Stimulated activated CD4-positive, alpha-beta T cell treated with anti-CD3 and anti-CD28 coated beads, Interleukin-12 subunit alpha, Interleukin-12 subunit beta, amount 100 ng/mL, for 4 hours (primary cell): Measurements from ENCODE around the gene PRLH.
"Not testable (repeated sequence)": the region's sequence is repeated elsewhere in the genome, so short reads cannot be mapped to it uniquely, and the experiment has no call there.

Experiments used
- DNase-seq: peaks from one replicate; pipeline ENCODE4 v3.0.0-alpha.2; 2020

The PRLH gene

DNA sequence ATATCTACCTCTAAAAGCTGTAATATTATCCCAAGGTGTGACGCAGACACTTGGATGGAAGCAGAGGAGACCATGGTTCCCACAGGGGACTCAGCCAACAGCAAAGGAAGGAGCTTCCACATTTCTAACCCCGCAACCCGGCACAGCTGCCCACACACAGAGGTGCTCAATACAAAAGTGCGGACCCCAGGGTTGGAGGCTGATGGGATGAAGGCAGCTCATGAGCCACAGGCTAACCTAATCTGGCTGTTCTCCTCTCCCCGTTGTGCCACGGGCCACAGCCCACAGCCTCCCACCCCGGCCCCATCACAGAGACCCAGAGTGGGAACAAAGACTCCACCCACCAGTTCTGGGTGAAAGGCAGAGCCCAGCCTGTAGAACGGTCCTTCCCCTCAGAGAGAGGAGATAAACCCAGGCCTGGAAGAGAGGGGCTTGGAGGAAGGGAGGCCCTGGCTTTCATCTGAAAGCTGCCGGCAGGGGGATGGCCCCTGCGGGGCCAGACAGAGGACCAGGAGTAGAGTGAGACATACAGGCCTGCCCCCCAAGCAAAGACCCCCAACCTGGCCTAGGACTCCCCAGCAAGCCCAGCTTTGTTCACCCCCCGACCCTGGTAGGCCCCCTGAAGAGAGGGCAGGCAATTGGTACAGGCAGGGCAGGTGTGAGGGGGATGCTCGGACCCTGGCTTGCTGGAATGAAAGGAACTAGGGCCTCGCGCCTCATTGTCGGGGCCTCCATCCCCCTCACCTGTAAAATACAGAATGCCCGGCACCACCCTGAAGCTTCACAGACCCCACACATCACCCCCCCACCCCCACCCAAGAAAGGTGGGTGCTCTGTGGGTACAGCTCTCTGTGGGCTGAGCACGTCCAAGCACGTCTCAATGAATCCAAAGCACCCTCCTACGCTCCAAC, 17.3 kb downstream of the PRLH start:
- no peak for DNase-seq

DNA sequence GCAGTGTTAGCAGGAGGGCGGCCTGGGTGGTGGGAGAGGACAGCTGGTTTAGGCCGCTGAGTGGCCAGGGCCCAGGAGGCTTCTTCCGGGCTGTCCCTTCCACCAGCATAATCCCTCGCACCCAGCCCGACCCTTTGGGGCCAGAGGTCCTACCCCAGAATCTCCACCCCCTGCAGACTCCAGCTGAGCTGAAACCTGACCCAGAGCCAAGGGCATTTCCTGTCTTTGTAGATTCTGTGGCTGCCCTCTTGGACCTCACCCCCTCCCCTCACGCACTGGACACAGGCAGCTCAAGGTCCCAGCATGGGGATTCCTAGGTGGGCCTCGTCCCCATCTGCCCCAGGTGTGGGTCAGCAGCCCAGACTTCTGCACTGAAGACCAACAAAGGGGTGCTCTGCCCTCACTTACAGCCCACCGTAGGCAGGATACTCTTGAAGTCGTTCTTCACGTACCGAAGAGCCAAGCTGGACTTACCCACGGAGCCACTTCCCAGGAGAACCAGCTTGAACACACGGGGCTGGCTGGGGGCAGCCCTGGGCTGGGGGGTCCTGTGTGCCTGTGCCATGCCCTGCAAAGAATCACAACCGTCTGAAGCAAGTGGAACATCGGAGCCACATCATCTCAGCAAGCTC, 19.3 kb downstream of the PRLH start:
- DNase-seq, result no peak

DNA sequence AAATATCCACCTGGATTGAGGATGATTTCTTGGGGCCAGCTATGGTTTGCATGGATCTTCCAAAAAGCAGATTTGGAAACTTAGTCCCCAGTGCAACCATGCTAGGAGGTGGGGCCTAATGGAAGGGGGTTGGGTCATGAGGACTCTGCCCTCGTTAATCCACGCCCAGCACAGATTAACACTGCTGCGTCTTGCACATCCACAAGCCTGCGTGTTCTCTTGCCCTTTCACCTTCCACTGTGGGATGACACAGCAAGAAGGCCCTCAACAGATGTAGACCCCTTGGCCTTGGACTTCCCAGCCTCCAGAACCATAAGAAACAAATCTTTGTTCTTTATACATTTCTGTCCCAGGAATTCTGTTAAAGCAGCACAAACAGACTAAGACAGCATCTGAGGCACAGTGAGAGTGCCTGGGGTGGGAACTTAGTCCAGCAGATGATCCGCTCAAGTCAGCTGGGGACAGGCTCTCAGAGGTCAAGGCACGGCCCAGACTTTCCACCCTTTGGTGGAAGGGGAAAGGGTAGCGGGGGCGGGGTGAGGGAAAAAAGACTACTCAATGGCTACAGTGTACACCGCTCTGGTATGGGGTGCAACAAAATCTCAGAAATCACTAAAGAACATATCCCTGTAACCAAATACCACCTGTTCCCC, 21.8 kb downstream of the PRLH start:
- DNase-seq, result no peak

DNA sequence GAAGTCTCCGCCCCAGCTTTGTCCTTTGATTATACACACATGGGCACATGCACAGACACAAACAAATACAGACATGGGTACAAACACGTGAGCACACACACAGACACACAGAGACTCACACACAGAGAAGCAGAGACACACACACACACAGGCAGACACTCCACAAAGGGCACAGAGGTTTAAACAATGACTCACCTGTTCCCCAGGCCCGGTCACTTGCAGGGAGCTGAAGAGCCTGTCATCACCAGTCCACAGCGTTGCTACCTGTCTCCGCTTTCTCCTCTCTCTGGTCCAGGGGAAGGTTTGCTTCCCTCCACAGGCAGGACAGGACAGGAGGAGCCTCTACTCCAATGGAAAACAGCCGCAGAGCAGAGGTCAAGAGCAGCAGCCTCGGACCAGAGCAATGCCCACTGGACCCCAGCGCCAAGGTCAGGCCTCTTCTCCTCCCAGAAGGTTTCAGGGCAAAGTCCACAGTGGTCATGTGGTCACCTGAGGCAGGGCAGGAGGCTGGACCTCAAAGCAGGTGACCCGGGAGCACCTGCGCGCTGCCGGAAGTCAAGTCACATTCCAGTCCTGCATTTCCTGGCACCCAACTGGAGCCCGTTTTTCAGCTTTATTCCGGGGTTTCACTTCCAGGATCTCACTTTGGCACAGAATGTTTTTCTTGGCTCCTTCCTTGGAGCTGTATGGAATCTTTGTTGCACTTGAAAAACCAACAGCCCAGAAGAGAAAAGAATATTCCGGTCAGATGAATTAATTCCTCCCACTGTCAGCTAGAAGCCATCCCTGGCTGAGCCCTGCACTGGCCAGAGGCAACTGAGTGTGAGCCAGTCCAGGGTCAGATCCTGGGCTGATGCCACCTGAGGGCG, 24.1 kb downstream of the PRLH start, which contains the start of gene RAB17:
Gene RAB17, minus strand, starts transcription at position 463 of the 869 bp plus-strand sequence. CDS start 4,580 bp downstream, outside the sequence.
- no peak for DNase-seq

DNA sequence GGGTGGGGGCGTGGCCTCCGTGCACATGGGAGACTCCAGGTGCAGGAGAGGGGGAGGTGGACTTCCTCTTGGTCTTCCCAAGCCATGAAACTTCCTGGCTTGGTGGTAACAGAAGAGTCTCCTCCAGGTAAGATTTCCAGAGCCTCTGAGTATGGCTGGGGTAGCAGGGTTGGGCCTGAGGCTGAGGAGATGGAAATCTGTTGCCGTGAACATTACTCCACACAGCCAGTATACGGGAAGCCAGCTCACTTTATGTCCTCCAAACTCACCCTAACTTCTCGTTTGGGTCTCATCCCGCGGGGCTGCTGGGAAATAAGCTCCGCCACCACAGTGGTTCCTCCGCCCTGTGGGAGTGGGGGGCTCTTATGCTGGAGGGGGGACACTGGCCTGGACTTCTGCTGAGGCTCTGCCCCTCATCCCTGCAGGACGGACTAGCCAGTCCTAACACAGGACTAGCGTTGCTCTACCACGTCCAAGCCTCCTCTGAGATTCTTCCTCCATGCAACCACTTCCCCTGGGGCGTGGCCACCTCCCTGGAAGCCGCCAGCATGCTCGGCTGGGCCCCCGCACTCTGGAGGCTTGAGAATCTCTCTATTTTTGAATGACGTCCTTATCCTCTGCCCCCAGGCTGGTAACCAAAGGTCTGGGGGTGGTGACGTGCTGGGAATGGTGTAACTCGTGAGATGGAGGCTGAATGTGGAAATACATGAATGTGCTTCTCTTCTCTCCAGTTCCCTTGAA, 24.9 kb downstream of the PRLH start:
- no peak for DNase-seq

DNA sequence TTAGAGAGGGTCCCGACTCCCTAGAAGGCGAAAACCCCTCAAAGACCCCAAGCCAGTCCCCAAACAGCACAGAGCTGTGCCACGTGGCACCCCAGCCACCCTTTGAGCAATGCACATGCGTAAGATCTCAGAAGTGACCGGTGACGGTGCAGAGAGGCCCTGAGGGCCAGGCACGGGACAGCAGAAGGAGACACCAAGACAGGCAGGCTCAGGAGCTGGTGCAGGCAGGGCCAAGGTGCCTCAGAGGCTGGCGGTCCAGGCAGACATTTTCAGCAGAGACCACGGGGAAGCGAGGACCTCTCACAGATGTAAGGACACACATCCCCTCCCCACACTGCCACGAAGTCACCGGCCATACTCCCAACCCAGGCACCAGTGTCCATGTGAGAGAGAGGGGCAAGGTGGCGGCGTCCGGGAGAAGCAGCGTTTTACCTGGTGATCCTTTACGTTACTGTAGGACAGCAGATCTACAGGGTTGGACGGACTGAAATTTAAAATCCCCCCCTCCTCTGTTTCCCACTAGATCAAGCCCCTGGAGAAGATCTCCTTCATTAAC, 26.1 kb downstream of the PRLH start:
- DNase-seq, result no peak

DNA sequence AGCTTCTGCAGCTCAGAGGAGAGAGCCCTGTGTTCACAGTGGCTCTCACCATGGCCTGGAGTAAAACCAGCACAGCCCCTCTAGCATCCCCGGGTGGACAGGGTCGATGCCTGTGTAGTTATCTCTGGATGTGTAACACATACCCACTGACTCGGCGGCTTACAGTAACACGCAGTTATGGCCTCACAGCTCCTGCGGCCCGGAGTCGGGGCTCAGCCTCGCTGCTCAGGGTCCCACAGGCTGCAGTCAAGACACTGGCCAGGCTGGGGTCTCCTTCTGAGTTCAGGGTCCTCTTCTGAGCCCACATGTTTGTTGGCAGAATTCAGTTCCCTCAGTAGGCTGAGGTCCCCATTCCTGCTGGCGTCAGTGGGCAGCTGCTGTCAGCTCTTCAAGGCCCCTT, 26.7 kb downstream of the PRLH start:
- no peak for DNase-seq

DNA sequence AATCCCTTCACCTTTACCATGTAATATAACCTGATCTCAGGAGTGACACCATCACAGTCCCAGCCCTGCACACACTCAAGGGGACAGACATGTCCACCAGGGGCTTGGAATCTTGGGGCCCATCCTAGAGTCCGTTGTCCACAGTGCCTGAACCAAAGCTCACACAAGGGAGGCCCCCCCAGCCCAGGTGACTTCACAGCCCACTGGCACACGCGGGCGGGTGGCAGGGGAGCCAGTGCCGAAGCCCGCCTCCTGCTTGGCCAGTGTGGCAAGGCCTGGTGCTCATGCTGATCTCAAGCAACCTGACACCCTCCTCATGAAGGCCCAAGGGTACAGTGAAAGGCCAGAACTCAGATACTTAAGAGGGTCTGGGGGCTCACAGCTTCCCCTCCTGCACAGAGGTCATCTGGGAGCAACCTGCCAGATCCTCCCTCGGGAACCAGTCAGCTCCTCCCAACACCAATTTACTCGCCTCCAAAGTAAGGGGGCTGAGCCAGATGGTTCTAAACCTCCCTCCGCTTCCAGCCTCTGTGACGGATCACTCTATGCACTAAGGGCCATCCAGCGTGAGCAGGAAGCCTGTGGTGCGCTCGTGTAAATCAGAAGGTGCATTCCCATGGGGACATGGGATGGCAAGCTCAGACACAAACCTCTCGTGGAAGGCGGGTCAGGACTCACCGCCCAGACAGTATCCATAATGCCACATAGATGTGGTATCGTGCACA, 27.4 kb downstream of the PRLH start:
- no peak for DNase-seq

DNA sequence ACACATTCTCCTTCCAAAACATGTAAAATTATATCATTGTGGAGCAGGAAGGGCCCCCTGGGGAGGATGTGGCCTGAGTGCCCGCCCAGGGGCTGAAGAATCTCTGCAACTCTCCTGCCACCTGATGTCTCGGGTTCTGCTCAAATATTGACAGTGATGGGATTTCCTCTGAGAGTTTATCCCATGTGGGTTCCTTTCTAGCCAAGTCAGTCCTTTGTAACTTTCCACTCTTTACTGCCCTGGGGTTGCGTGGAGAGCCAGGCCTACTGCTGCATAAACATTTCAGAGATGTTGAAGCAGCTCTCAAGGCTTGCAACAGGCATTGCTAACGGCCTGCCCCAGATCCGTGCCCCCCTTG, 28.1 kb downstream of the PRLH start:
- DNase-seq, result no peak

DNA sequence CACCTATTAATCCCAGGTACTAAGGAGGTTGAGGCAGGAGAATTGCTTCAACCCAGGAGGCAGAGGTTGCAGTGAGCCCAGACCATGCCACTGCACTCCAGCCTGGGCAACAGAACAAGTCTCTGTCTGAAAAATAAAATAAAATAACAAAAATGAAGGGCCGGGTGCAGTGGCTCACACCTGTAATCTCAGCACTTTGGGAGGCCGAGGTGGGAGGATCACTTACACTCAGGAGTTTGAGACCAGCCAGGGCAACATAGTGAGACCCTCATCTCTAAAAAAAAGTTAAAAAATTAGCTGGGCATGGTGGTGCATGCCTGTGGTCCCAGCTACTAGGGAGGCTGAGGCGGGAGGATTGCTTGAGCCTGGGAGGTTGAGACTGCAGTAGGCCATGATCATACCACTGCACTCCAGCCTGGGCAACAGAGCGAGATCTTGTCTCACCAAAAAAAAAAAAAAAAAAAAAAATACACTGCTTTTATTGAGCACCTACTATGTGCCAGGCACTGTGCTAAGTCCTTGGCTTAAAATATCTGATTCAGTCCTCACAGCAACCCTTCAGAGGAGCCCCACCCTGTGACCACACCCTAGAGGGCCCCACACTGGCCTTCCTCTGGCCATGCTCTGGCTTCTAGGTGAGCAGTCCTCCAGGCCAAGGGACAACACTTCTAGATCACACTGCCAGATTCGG, 29.6 kb downstream of the PRLH start:
- DNase-seq, result not testable (repeated sequence)

DNA sequence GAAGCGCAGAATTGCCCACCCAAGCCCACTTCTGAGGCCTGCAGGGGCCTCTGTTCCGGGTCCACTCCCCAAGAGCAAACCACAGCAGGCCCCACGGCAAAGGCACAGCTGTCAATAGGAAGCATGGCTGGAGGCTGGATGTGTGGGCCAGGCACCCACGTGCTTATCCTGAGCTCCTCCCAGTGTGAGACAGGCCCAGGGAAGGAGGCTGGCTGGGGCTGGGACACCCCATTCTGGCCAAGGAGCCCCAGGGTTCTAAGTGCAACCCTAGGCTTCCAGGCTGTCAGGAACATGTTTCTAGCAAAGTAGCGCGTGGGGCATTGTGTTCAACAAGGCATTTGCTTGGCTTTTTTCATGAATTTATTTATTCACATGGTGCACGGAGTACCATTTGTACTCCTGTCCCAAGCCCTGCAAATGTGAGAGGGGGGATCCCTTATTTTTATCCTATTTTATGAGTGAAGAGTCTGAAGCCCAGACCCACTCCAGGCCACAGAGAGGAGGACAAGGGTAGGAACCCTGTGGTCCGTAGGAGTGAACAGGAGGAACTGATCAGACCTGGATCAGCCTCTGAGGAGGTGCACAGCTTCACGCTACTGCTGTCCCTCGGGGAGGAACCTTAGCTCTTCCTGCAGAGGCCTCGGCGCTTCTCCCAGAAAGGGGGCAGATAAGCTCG, 30.3 kb downstream of the PRLH start:
- no peak for DNase-seq

DNA sequence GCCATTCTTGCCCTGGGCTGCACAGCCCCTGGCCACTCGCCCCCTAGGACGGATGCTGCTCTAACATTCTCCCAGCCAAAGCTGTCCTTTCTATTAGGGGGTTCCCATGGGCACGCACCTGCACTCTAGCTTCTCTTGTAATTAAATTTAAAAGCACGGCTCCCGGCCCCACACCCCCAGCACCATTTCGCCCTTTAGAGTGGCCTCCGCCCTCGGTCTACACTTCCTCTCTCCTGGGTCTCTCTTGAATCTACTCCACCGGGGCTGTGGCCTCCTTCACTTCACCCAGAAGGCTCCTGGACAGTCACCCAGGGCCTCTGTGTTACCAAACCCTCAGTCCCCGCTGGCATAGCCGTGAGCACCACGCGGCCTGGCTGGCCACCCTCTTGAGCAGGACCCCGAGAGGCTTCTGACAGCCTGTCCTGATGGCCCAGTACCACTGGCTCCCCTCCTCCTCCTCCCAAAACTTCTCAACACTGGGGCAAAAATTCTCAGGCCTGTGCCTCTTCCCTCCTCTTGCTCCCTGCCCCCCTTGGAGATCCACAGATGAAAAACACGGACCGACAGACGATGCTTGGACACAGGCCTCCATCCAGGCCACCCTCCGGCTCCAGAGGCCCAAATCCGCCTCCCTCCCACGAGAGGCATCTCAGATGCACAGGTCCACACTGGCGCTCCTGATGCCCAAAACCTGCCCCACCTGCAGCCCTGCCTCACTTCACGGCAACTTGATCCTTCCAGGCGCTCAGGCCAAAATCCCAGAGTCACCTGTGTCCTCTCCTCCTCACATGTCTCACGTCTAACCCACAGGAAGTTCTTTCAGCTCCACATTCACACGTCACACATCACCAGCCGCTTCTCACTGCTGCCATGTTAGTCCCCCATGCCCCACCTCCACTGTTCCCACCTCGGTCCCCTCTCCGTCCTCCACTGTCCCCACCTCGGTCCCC, 31.1 kb downstream of the PRLH start:
- DNase-seq, result no peak

DNA sequence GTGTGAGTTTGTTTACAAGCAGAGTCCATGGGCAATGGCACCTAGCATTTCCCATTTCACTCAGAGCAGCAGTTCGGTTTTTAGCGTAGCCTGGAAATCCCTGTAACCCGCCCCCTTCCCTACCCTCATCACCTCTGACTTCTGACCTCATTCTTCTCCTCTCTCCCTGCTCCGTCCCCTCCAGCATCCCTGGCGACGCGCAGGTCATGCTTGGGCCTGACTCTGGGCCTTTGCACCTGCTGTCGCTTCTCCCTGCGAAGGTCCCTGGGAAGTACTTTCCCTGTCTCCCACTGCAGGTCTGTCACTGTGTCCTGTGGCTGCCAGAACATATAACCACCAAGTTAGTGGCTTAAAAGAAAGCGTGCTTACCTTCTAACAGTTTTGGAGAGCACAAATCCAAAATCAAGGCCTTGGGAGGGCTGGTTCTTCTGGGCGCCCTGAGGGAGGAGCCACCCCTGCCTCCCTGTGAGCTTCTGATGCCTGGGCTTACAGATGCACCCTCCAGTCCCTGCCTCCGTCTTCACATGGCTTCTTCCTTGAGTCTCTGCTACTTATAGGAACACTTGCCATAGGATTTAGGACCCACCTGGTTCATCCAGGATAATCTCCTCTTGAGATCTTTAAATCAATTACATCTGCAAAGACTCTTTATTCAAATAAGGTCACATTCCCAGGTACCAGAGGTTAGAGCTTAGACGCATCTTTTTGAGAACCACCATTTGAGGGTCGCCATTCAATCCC, 32.3 kb downstream of the PRLH start:
- no peak for DNase-seq

DNA sequence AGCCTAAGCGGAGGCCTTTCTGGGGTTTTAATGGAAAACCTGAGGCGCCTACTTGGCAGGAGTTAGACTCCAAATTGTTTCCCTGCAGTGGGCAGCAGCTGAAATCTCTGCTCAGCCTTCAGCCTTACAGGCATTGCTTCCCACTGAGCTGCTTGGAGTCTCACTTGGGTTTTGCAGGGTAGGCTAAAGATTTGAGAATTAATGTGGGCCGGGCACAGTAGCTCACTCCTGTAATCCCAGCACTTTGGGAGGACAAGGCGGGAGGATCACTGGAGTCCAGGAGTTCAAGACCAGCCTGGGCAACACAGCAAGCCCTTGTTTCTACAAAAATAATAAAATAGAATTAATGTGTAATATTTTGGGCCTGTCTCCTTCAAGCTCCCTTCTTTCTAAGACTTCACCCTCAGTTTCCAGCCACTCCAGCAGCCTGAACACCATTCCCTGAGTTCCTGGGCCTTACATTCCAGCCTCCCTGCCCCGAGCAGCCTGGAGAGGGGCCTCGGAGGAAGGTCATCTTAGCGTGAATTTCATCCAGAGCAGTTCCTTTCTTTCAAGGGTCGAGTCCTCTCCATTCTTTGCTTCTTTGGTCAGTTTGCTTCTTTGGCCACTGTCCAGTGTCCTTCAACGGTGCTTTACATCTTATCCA, 33.2 kb downstream of the PRLH start:
- no peak for DNase-seq

DNA sequence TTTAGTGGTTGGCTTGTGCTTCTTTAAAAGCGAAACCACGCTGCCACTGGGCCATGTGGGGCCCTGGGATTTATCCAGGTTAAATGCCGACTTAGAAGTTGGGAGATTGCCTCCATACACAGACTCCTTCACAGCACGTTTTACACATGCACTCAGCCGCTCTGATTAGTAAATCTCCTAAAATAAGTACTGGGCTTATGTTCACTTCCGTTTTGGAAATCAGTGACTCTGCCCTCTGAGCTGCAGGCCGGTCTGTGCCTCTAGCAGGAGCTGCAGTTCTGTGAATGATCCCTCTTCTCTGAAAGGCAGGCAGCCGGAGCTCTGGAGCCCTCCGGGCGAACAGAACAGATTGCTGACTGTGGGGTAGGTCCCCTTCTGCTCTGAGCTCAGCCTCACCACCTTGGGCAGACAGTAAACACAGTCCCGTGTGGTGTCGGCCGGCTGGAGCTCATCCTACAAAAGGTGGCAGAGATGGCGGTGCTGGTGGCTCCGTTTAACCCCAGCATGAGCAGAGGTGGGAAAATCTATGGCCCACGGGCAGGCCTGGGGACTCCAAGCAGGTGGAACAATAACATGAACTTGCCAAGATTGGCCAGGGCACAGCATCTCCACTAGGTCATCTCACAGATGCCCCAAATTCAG, 34.0 kb downstream of the PRLH start:
- DNase-seq, result no peak

DNA sequence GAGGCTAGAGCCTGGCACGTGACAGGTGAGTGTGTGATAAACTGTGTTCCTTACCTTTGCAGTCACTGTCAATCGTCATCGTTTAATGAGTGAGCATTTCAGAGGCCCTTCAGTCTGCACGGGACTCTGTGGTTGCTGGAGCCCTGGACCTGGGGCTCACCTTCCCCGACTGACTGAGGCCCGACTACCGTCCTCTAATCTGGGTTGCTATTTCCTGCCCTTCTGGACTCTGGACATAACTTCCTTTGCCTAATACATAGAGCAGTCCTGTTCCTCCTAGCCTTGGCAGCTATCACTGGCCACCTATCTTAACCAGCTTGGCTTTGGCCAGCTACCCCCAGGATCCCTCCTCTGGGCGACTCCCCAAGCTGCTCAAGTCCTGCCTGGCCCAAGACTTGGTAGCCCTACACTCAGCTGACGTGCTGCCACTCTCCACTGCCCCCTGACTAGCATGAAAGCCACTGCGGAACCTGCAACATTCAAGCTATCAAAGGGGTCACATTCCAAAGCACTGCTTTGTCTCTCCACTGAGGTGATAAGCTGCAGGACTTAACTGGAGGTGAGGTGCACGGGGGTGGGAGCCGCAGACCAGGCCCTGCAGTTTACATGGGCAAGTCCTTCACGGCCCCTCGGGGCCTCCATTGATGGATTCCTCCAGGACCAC, 35.2 kb downstream of the PRLH start:
- DNase-seq, result no peak
